ENCODE results near the gene GTF3C2. TPM values are rescaled to one million over a fixed set of nuclear protein-coding genes. Genes with fewer than 3 reads are reported as not detected.

GTF3C2 gene
- total and polyA plus RNA-seq, 9 of the 15 experiments (the other 6 are each of a cell fraction or from before 2014, with no cell fraction given), result 35.5 to 96.8 (median 53.0) TPM

DNA sequence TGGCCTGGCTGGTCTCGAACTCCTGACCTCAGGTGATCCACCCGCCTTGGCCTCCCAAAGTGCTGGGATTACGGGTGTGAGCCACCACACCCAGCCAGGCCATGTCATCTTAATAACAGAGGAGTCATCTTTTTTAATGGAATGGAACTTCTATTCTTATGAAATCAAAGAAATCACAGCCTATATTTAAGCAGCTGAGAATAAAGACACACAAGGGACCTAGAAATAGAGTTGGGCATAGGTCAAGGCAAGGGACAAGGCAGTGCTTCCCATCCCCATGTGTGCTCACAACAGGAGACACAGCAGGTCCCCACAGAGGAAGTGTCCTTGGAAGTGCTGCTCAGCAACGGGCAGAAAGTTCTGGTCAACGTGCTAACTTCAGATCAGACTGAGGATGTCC is 17.0 kb upstream of the GTF3C2 start (continued):
- TF ChIP-seq ZBTB40 (IDR thresholded peaks at IDR 0.05), result no peak
- TF ChIP-seq ZBTB40 (CRISPR knock-in tag; IDR thresholded peaks at IDR 0.05), result no peak
- no peak for TF ChIP-seq BRD9 (IDR thresholded peaks at IDR 0.05; ENCODE audit: low read depth, partially characterized antibody)
- no peak for TF ChIP-seq RNF219 (CRISPR knock-in tag; IDR thresholded peaks at IDR 0.05)
- TF ChIP-seq POLR2B (IDR thresholded peaks at IDR 0.05; ENCODE audit: low read depth, partially characterized antibody), result no peak
- no peak for TF ChIP-seq MTA1 (IDR thresholded peaks at IDR 0.05; ENCODE audit: borderline replicate concordance)
- no peak for TF ChIP-seq HMGN3 (IDR thresholded peaks at IDR 0.05; ENCODE audit: borderline replicate concordance, extremely low read depth, insufficient read length, low read depth, low read length)
- TF ChIP-seq, protein P1, sequence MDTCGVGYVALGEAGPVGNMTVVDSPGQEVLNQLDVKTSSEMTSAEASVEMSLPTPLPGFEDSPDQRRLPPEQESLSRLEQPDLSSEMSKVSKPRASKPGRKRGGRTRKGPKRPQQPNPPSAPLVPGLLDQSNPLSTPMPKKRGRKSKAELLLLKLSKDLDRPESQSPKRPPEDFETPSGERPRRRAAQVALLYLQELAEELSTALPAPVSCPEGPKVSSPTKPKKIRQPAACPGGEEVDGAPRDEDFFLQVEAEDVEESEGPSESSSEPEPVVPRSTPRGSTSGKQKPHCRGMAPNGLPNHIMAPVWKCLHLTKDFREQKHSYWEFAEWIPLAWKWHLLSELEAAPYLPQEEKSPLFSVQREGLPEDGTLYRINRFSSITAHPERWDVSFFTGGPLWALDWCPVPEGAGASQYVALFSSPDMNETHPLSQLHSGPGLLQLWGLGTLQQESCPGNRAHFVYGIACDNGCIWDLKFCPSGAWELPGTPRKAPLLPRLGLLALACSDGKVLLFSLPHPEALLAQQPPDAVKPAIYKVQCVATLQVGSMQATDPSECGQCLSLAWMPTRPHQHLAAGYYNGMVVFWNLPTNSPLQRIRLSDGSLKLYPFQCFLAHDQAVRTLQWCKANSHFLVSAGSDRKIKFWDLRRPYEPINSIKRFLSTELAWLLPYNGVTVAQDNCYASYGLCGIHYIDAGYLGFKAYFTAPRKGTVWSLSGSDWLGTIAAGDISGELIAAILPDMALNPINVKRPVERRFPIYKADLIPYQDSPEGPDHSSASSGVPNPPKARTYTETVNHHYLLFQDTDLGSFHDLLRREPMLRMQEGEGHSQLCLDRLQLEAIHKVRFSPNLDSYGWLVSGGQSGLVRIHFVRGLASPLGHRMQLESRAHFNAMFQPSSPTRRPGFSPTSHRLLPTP (IDR thresholded peaks at IDR 0.05; ENCODE audit: borderline replicate concordance, extremely low read depth, insufficient read length), result no peak
- TF ChIP-seq PHB2 (IDR thresholded peaks at IDR 0.05; ENCODE audit: low read depth), result no peak
